WI38 (cell line): ENCODE results near the gene FLT1.

Experiments
- H3K4me3 ChIP-seq: 2 replicates; pipeline ENCODE4 v1.5.1; 2011; ENCODE audit warnings: low read depth, mild to moderate bottlenecking, control low read depth, low read length
- TF ChIP-seq, protein P1 (sequence below): IDR thresholded peaks from 2 replicates; pipeline ENCODE4 v1.5.1; 2012; ENCODE audit warnings: low read depth, mild to moderate bottlenecking, control low read depth, low read length

FLT1 gene

DNA sequence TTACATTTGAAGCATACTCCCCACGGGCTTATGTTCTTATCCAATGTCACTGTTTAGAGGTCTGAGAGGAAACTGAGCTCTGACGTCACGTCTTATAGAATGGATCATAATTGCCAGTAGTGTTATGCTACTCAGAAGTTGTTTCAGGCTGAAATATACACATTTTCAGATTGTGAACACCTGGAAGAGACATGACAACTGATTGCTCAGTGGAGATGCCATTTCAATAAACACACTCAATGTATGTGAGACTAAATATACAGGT lies 17.3 kb downstream of the FLT1 start:
- no peak overlapping the region for H3K4me3 ChIP-seq
- TF ChIP-seq, protein P1, sequence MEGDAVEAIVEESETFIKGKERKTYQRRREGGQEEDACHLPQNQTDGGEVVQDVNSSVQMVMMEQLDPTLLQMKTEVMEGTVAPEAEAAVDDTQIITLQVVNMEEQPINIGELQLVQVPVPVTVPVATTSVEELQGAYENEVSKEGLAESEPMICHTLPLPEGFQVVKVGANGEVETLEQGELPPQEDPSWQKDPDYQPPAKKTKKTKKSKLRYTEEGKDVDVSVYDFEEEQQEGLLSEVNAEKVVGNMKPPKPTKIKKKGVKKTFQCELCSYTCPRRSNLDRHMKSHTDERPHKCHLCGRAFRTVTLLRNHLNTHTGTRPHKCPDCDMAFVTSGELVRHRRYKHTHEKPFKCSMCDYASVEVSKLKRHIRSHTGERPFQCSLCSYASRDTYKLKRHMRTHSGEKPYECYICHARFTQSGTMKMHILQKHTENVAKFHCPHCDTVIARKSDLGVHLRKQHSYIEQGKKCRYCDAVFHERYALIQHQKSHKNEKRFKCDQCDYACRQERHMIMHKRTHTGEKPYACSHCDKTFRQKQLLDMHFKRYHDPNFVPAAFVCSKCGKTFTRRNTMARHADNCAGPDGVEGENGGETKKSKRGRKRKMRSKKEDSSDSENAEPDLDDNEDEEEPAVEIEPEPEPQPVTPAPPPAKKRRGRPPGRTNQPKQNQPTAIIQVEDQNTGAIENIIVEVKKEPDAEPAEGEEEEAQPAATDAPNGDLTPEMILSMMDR, result no peak

DNA sequence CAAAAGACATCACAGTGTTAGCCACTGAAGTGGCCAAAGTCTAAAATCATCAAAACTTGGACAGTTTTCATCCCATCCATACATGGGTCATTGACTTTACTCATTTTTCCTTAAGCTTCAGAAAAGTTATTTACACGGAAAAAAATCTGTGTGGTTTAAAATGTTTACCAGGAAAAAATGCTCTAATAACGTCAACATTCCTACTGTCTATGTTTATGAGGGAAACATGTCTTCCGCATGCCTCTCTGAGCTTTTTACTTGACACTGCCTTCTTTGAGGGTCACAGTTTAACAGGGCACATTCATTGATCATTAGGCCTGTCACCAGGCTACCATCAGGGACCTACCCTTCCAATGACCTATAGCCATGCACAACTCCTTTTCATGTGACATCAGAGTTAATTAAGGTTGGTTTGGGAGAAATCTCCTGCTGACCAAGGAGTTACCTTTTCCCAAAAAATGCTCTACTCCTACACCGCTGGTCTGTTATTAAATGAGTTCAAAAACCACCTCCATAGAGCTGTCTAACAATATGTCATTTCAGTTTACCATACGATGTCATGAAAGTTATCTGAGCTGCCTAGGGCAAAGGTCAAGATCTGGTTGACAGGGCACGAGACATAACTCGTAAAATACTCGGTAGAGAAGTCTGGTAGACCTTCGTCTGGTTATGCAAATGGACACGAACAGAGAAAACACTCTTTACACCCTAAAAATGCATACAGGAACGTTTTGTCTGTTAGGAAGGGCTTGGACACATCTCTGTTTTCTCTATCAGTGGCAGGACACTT lies 17.8 kb downstream of the FLT1 start:
- TF ChIP-seq, protein P1, result no peak

DNA sequence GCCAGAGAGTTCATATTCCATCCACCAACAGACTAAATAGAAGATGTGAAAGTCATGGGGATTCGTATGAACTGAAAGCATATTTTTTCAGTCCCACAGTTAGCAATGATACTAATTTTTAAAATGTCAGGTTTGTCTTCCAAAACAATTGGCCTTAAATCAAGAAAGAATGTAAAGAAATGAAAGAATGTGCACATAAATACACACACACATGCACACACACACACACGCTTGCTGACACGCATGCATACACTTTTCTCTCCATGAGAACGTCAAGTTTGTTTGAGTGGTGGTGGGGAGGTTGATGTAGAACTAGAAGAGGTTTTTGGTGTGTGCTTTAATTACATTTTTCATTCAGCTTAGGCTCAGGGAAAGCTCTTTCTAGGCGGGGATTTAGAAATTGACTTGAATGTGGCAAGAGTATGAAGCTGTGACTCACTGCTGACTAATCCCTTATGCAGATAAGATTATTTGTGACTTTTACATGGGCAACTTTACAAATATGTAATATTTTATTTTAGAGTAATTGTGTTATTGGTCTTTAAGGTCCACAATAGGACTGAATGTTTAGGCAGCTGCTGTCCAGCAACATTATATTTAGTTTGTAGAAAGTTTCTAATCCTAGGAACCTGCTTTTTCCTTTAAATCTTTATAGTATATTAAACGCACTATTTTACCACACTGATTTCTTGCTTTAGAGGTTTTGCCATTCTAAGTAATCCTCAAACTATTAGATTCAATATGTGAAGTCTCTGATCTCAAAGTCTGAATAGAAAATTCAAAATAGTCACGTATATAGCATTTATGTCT lies 18.8 kb downstream of the FLT1 start:
- TF ChIP-seq, protein P1, result no peak
- H3K4me3 ChIP-seq, result no peak overlapping the region

More for the DNA sequence above, 17.8 kb downstream of the FLT1 start:
- no peak overlapping the region for H3K4me3 ChIP-seq

DNA sequence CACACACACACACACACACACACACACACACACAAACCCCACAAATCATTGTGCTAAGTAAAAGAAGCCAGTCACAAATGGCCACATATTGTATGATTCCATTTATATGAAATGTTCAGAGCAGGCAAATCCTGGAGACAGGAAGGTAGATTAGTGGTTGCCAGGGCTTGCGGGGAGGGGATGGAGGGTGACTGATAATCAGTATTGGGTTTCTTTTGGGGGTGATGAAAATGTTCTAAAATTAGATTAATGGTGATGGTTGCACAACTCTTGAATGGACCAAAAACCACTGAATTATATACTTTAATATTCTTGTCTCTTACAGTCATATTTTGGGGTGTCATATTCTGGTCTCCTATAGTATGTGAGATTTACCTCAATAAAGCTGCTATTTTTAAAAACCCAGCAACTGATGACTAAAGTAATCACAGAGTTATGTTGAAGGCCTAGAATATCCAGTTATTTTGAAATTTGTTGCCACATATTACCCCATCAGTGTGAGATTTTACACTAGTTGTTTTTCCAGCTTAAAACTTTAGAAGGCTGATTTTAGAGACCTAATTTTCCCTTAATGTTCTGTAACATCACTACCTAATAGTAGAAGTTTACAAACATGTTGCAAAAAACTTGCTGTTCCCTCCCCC lies 20.3 kb downstream of the FLT1 start:
- H3K4me3 ChIP-seq, result no peak overlapping the region
- TF ChIP-seq, protein P1, result no peak

DNA sequence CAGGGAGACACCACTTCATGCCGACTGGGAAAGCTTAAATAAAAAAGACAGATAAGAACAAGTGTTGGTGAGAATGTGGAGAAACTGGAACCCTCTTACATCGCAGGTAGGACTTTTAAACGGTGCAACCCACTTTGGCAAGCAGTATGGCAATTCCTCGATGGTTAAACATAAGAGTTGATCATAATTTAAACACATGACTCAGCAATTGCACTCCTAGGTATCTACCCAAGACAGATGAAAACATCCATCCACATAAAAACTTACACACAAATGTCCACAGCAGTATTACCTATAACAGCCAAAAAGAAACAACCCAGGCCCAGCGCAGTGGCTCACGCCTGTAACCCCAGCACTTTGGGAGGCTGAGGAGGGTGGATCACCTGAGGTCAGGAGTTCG lies 21.9 kb downstream of the FLT1 start:
- H3K4me3 ChIP-seq, result no peak overlapping the region
- TF ChIP-seq, protein P1, result no peak

DNA sequence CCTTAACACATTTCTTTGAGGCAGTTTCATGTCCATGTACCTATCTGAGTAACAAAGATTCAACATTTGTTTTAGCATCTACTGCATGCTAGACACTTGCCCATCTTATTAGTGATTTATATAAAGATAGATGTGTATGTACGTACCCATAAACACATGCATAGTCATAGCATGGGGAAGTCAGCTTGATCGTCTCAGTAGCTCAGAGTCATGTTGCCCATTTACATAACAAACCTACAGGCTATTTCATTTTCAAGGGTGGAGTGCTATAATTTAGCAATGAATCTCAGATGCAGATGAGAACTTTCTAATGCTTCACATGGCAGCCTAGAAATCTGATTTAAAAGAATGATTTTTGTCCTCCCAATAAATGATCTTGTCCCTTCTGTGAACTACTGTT lies 23.5 kb downstream of the FLT1 start:
- no peak overlapping the region for H3K4me3 ChIP-seq
- TF ChIP-seq, protein P1, result no peak

DNA sequence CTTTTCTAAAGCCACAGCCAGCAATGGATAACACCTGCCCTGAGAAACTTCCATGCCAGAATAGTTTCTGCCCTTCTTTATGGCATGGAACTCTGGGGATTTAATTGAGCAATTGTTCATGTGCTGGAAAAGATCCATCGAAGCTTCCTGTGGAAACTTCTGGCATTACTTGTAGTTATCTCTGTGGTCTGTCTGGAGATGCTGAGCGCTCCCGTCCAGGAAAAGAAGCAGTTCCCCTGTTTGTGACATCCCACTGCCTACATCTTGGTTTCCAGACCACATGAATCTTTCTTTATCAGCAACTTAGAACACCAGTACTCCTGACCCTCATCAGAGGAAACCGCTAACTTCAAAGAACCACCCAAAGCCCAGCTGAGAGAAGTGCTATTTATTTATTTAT lies 24.6 kb downstream of the FLT1 start:
- TF ChIP-seq, protein P1, result no peak

More for the DNA sequence above, 24.6 kb downstream of the FLT1 start:
- H3K4me3 ChIP-seq, result no peak overlapping the region
